ENCODE measurements around the gene RASL10A.

RASL10A gene

GRCh38 chr22:29301716-29302401 lies 13.6 kb downstream of the RASL10A start:
- DNase-seq = no peak

- no peak for DNase-seq
Measured at GRCh38 chr22:29300807-29301601, 14.5 kb downstream of the RASL10A start.

- no peak for DNase-seq
Measured at GRCh38 chr22:29300467-29300806, 15.1 kb downstream of the RASL10A start.

- DNase-seq = no peak
Measured at GRCh38 chr22:29299136-29299900, 16.2 kb downstream of the RASL10A start.

GRCh38 chr22:29298641-29299040 lies 16.9 kb downstream of the RASL10A start:
- no peak for DNase-seq

GRCh38 chr22:29292379-29292778 lies 23.1 kb downstream of the RASL10A start:
- DNase-seq = no peak

GRCh38 chr22:29291215-29291614 lies 24.3 kb downstream of the RASL10A start:
- DNase-seq = no peak

- no peak for DNase-seq
Measured at GRCh38 chr22:29290061-29290460, 25.4 kb downstream of the RASL10A start.

GRCh38 chr22:29288837-29289236 lies 26.7 kb downstream of the RASL10A start:
- DNase-seq = no peak

GRCh38 chr22:29284196-29284595 lies 31.3 kb downstream of the RASL10A start:
- DNase-seq = no peak

- DNase-seq = no peak
Measured at GRCh38 chr22:29277927-29278326, 37.6 kb downstream of the RASL10A start.

- no peak for DNase-seq
Measured at GRCh38 chr22:29275819-29276565, 39.5 kb downstream of the RASL10A start.

- no peak for DNase-seq
Measured at GRCh38 chr22:29275167-29275566, 40.3 kb downstream of the RASL10A start.

GRCh38 chr22:29272624-29273023 lies 42.9 kb downstream of the RASL10A start:
- no peak for DNase-seq

- DNase-seq = no peak
Measured at GRCh38 chr22:29270475-29271271, 44.8 kb downstream of the RASL10A start.

GRCh38 chr22:29269731-29270474 lies 45.6 kb downstream of the RASL10A start:
- DNase-seq = no peak

GRCh38 chr22:29269230-29269604 lies 46.3 kb downstream of the RASL10A start:
- no peak for DNase-seq

GRCh38 chr22:29268511-29269229 lies 46.8 kb downstream of the RASL10A start:
- peak; percentile 30 to 35 for DNase-seq

- DNase-seq = peak; percentile 93 to 97
Measured at GRCh38 chr22:29267858-29268510, 47.5 kb downstream of the RASL10A start, which contains the start of the genes EWSR1 and RHBDD3. EWSR1 (plus strand) TSS chr22:29268268; CDS start chr22:29268337, 69 bp downstream. RHBDD3 (minus strand) TSS chr22:29267981; CDS start chr22:29265626, 2,355 bp downstream.

GRCh38 chr22:29267462-29267857 lies 48.0 kb downstream of the RASL10A start:
- DNase-seq = no peak
